Subcutaneous adipose tissue (tissue), 4 donors: ENCODE measurements around the gene PPIL1. TPM values are rescaled to one million over a fixed set of nuclear protein-coding genes. Genes with fewer than 3 reads are reported as not detected.

Experiments used
- total RNA-seq, 4 donors: library from RNA; depleted of rRNA; stranded (reverse); fragments of >200 nt; gene quantifications; one replicate each; pipeline ENCODE4 v1.1.0, GENCODE V29; 2016
- TF ChIP-seq, protein P1 (sequence below): fragments of 450-650 bp; IDR thresholded peaks from one replicate; pipeline ENCODE4 v1.5.1; 2016; ENCODE audit warnings: low read depth, mild to moderate bottlenecking, control low read depth, antibody characterized with exemption, moderate library complexity

PPIL1 gene
- total RNA-seq, 4 donors from 2014 or later, result 4.3 to 18.4 (median 6.7) TPM

DNA sequence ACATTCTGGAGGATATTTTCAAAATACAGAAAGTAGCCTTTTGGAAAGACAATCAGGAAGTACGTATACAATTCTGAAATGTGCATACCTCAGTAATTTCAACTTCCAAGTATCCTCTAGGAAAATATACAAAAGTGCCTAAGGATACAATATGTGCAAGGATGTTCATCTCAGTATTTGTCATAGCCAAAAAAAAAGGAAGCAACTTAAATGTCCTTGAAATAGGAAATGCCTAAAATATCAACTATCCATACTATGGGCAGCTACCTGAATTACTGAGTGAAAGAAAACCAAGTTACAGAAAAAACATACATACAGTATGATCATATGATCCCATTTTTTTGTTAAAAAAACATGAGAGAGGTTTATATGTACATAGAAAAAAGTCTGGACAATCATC is 1.5 kb downstream of the PPIL1 start:
- TF ChIP-seq, protein P1, sequence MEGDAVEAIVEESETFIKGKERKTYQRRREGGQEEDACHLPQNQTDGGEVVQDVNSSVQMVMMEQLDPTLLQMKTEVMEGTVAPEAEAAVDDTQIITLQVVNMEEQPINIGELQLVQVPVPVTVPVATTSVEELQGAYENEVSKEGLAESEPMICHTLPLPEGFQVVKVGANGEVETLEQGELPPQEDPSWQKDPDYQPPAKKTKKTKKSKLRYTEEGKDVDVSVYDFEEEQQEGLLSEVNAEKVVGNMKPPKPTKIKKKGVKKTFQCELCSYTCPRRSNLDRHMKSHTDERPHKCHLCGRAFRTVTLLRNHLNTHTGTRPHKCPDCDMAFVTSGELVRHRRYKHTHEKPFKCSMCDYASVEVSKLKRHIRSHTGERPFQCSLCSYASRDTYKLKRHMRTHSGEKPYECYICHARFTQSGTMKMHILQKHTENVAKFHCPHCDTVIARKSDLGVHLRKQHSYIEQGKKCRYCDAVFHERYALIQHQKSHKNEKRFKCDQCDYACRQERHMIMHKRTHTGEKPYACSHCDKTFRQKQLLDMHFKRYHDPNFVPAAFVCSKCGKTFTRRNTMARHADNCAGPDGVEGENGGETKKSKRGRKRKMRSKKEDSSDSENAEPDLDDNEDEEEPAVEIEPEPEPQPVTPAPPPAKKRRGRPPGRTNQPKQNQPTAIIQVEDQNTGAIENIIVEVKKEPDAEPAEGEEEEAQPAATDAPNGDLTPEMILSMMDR, result no peak

DNA sequence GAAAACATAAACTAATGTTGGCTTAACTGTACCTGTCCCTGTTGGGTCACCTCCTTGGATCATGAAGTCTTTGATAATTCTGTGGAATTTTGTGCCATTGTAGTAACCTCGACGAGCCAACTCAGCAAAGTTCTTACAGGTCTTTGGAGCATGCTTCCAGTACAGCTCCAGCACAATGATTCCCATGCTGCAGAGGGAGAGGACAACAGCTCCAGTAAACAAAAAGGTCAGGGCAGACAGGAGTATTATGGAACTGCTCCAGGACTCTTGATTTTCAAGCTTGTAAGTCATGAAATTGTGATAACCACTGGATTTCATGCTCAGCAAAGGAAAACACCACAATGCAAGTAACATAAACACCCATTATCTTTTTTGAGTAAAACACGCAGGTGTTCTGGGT is 2.9 kb downstream of the PPIL1 start:
- TF ChIP-seq, protein P1, result no peak

DNA sequence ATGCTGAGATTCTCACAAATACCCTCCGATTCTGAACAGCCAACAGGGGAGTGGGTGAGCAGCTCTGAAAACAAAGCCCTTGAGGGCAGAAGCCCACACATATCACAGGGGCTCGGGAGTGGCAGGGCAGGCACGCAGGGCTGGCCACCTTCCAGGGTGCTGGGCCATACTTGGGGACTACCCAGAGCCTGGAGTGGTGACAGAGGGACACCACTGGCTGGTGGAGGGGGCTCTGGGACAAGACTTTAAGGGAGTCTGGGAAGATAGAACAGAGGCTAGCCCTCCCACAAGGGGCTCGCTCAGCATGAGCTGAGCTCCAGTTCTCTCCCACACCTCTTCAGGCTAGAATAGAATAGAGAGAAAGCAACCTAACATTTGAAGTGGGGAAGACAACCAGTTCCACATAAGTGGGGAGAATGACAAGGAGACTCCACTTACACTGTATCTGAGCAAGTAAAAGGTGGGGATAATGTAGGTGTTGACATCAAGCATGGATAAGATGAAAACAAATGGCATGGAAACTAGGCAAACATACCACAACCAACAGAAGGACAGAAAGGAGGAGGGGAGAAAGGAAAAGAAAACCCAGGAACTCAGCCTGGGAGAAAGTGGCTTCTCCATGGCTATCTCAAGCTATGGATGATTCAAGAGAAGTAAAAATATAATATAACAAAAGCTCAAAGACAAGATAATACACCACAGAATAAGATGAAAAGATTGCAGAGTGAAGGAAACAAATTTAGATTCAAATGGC is 7.0 kb downstream of the PPIL1 start:
- TF ChIP-seq, protein P1, result no peak

DNA sequence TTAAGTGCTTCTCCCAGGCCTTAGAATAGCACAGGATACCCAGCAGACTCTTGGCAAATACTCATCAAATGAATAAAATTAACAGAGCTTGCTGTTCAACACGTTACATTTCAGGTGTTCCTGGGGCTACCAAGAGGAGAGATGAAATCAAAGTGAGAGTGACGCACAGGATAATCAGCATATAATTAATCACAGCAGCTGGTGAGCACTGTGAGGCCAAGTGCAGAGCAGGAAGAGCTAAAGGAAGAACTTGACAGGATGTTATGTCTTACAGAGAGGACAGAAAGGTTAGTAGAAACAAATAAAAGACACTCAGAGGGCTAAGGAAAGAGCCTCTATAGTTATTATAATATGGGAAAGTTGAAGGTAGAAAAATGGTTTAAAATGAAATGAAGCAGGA is 8.8 kb downstream of the PPIL1 start:
- TF ChIP-seq, protein P1, result no peak

DNA sequence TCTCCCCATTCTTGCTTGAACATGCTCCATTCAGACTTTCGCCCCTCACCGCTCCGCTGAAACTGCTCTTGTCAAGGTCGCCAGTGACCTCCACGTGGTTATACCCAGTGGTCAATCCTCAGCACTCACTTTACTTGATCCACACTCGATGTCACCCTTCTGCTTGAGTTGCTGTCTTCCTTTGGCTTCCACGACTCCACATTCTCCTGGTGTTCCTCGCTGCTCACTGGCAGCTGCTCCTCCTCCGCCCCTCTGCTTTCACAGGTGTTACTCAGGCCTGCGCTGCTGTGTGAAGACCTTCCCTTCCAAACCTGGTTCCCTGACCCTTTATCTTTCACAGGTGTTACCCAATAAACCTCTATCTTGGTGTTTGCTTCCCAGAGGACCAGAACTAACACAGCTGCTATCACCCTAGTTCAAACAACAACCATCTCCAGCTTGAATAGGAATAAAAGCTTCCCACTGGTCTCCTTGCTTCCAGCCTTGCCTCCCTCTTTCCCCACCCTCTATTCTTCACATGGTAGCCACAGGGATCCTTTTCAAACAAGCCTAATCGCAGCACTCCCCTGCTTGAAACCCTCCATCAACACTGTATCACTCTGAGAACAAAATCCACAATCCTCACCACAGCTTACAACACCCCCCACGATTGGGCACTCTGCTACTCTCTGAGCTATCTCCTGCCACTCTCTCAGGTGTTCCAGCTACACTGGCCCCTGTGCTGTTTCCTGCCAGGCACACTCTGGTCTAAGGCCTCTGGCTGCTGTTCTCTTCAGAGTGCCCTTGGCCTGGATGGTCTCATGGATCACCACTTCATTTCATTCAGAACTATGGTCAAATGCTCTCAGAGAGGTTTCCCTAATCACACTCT is 10.7 kb downstream of the PPIL1 start:
- TF ChIP-seq, protein P1, result no peak

DNA sequence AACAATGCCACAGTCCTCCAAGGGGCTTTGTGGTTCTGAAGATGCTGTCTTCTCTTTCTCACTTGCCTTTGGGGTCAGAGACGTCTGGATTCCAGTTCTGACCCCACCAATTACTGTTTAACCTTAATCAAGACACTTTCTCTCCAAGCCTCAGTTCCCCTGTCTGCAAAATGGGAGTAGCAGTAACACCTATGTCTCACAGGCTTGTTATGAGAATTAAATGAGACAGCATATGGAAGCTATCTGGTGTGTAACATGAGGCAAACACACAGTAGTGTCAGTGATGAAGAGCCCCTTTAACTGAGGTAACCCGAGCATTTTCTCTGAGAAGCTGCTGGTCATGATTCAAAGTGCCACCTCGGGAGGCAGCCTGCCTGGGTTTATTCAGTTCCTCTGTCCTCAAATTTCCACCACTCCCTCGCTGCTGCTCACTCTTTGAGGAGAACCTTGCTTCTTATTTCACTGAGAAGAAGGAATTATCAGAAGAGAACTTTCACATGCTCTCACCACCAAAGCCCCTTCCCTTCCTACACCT is 11.7 kb downstream of the PPIL1 start:
- TF ChIP-seq, protein P1, result no peak
